ENCODE results near the gene KIF12.

GRCh38 chr9:114076237-114077161, 22.6 kb downstream of the KIF12 start:
- TF ChIP-seq CTCF (IDR thresholded peaks at IDR 0.05; ENCODE audit: low read depth, low read length, poor library complexity, severe bottlenecking) (no peak), EZH2phosphoT487 (IDR thresholded peaks at IDR 0.05; ENCODE audit: borderline replicate concordance, low read length) (no peak)
